Measurements from ENCODE around the gene UNC5C. TPM values are rescaled to one million over a fixed set of nuclear protein-coding genes. Genes with fewer than 3 reads are reported as not detected.

The UNC5C gene
- total RNA-seq, 4 donors from 2014 or later = 1.2 to 5.0 (median 3.0) TPM

DNA sequence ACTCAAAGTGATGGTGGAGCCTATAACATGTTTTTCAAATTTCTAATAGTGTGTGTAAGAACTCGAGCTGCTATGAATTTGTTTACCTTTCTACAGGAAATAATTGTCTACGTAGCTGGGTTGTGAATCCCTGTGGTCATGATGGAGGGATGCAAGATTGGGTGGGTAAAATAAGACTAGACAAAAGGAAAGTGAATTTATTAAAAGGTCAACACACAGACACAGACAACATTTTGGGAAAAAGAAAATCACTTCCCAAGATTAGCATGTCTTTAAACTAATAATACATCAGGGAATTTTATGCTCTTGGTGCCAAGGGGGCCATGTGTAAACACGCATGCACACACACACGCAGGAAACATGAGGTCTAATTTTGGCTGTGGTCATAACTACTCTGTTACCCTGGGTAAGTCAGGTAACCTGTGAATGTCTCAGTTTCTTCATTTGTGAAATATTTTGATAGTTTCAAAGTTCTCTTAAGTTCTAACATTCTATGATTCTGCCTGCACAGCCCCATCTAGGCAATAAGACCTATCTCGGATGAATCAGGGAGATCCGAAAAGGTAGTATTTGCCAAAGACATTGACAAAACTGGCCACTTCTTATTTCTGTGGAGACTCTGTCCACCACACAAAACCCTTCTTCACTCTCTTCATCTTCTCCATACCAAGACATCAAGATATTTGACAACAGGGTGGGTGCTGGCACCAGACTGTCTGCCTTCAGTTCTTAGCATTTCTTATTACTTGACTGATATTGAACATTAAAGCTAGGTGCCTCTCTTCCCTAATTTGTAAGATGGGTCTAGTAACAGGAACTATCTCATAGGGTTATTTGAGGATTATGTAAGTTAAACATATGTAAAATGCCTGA is 1.6 kb upstream of the UNC5C start:
- DNase-seq (ENCODE audit: low spot score in 2 of 2) = no peak
- TF ChIP-seq, protein P1, sequence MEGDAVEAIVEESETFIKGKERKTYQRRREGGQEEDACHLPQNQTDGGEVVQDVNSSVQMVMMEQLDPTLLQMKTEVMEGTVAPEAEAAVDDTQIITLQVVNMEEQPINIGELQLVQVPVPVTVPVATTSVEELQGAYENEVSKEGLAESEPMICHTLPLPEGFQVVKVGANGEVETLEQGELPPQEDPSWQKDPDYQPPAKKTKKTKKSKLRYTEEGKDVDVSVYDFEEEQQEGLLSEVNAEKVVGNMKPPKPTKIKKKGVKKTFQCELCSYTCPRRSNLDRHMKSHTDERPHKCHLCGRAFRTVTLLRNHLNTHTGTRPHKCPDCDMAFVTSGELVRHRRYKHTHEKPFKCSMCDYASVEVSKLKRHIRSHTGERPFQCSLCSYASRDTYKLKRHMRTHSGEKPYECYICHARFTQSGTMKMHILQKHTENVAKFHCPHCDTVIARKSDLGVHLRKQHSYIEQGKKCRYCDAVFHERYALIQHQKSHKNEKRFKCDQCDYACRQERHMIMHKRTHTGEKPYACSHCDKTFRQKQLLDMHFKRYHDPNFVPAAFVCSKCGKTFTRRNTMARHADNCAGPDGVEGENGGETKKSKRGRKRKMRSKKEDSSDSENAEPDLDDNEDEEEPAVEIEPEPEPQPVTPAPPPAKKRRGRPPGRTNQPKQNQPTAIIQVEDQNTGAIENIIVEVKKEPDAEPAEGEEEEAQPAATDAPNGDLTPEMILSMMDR (IDR thresholded peaks at IDR 0.05) = no peak
- TF ChIP-seq EP300 (IDR thresholded peaks at IDR 0.05) (no peak), POLR2A (IDR thresholded peaks at IDR 0.05) (no peak)

DNA sequence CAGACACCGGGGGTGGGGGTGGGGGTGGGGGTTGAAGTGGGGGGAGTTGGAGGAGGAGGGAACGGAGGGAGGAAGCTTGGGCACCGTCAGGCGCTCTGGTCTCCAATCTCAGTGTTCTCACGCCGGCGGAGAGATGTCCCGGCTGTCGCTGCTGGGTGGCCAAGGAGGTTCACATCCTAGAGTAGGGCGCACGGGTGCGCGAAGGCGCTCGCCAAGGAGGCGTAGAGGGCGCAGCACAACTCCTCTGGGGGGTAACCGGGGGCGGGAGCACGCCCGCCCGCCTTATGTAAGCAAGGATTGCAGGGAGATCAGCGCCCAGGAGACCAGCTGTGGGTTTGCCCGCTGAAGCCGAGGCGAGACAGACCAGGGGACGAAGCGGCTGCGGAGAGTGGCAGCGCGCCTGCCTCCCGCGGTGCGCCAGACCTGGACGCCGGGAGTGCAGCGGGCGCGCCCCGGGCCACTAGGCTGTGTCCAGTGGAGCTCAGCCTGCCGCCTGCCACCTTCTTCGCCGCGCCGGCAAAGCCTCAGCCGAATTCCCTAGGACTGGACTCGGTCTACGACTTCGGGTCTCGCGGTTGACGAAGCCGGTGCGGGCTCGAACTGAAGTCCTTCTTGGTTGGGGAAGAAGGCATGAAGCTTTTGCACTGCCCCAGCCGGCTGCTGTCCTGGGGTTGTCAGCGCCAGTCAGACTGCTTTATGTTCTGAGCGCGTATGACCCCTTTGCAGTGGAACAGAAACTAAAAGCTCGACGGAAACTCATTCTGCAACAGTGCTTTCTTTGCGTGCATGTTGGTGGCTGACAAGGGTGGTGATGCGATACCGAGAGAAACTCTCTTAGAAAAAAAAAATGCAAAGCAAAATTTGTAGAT is 707 bp upstream of the UNC5C start:
- 1 to 2% methylated on average over 28 to 30 of the region's 64 CpGs for WGBS, 2 donors
- Histone ChIP-seq H3K36me3 (no peaks in the 10 kb centered on the region), H3K27me3 (no peaks in the 10 kb centered on the region), H3K4me3 (peak overlapping the region; percentile 47 to 73 (median 58)), H3K27ac (peak overlapping the region; percentile 41 to 83 (median 70)), H3K9me3 (no peaks in the 10 kb centered on the region), H3K4me1 (peaks cover 0 to 34% (median 0%) of the 10 kb centered on the region in 4 donors)
- DNase-seq (ENCODE audit: low spot score in 2 of 2) = peak; percentile 18 to 25
- TF ChIP-seq, protein P1 (IDR thresholded peaks at IDR 0.05) = no peak
- TF ChIP-seq EP300 (IDR thresholded peaks at IDR 0.05) (peak in 1 of 2 donors; percentile 26), POLR2A (IDR thresholded peaks at IDR 0.05) (no peak)

More for the DNA sequence above, 1.6 kb upstream of the UNC5C start:
- Histone ChIP-seq H3K4me1 (peaks cover 0 to 34% (median 0%) of the 10 kb centered on the region in 4 donors), H3K9me3 (no peaks in the 10 kb centered on the region), H3K27me3 (no peaks in the 10 kb centered on the region), H3K36me3 (no peaks in the 10 kb centered on the region), H3K27ac (peak overlapping the region in 1 of 4 donors; percentile 5), H3K4me3 (peak overlapping the region; percentile 47 to 73 (median 58))
- WGBS, 2 donors = 46 to 53% methylated on average over 6 of the region's 6 CpGs

DNA sequence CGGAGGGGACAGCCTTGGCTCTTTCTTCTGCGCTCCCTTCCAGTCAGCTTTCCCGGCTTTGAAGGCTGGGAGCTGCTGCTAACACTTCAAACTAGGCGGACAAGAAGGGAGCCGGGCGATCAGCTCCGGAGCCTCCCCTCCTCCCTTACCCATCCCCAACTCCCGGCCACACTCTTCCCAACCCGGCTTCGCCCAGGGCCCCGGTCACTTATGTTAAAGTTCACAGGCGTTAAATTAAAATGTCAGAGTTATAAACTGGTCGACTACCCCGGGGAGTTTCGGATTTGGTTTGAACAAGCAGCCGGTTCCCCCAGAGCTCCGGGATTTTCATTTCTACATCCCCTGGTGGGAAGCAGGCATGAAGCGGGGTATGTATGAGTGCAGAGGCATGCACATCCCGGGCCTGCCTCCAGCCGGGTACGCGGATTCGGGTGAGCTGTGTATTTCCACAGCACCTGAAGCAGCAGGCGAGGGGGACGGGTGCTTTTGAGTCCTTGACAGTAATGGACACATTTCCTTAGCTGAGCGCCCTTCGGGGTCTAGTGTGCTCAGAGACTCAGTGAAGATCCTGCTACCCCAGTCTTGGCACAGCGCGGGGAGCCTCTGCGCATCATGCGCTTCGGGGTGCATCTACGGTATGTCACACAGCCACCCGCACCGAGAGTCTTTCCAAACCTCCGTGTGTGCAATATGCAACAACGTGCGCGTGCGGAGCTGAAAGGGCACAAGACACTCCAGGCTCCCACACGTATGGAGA is 880 bp downstream of the UNC5C start:
- peak overlapping the region; percentile 43 to 83 (median 70) for H3K27ac ChIP-seq
- DNase-seq (ENCODE audit: low spot score in 2 of 2) = no peak
- WGBS, 2 donors = 1 to 2% methylated on average over 41 of the region's 41 CpGs
- H3K4me3 ChIP-seq = peak overlapping the region; percentile 47 to 73 (median 58)
- H3K4me1 ChIP-seq = peaks cover 0 to 34% (median 0%) of the 10 kb centered on the region in 4 donors
- no peaks in the 10 kb centered on the region for H3K36me3 ChIP-seq
- TF ChIP-seq EP300 (IDR thresholded peaks at IDR 0.05) (no peak), POLR2A (IDR thresholded peaks at IDR 0.05) (no peak)
- TF ChIP-seq, protein P1 (IDR thresholded peaks at IDR 0.05) = no peak
- H3K9me3 ChIP-seq = no peaks in the 10 kb centered on the region
- no peaks in the 10 kb centered on the region for H3K27me3 ChIP-seq

DNA sequence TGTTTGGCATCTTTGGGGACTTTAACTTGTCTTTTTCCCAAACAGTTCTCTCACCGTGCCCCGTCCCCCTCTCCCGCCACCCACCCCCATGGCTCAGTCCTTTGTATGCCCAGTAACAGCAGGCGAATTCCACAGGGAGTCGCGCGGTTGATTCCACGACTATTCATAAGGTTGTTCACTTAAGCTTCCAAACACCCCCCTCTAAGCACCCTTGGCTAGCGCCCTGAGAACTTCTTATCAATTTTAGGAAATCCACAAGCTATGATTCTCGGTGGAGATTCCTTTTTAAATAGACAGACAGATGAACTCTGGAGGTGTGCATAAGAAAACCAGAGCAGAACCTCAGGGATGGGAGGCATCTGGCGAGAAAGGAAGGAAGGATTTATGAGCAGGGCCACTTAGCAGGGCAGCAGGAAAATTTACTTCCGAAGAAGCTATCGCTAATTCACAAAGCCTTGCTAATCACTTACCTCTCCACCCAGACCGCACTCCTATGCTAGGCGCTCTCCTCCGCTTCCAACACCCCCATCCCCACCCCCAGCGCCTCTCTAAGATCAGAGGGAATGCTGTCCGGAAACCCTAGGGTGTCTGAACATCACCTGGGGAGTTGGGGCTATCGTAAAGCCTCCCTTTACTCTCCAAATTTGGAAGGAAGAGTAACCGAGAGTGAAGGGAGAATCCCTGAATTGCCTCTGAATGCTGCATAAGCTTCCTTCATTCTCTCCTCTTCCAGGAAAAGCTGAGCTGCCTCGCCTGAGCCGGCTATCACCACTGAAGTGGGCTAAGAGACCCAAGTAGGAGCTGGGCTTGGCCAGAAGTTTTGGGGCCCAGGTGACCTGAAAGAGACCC is 1.7 kb downstream of the UNC5C start:
- Histone ChIP-seq H3K4me1 (peaks cover 0 to 34% (median 0%) of the 10 kb centered on the region in 4 donors), H3K27me3 (no peaks in the 10 kb centered on the region), H3K9me3 (no peaks in the 10 kb centered on the region), H3K27ac (peak overlapping the region in 3 of 4 donors; percentile 69 to 83 (median 72)), H3K36me3 (no peaks in the 10 kb centered on the region), H3K4me3 (peak overlapping the region; percentile 47 to 73 (median 58))
- 25 to 31% methylated on average over 22 of the region's 22 CpGs for WGBS, 2 donors
- no peak for TF ChIP-seq EP300 (IDR thresholded peaks at IDR 0.05)
- no peak for DNase-seq (ENCODE audit: low spot score in 2 of 2)

All from tibial nerve (tissue), 4 donors.